ENCODE measurements around the gene NOX5. TPM values are rescaled to one million over a fixed set of nuclear protein-coding genes. Genes with fewer than 3 reads are reported as not detected.

NOX5 gene
- total RNA-seq, 1 donor from 2014 or later: 0.20 TPM

- H3K27ac Mint-ChIP-seq: no peak overlapping the region
- DNase-seq (ENCODE audit: low spot score in 2 of 2, unreplicated experiment in 2 of 2): no peak
- peaks cover 26% of the 10 kb centered on the region for H3K4me1 Mint-ChIP-seq
- TF ChIP-seq, protein P1, sequence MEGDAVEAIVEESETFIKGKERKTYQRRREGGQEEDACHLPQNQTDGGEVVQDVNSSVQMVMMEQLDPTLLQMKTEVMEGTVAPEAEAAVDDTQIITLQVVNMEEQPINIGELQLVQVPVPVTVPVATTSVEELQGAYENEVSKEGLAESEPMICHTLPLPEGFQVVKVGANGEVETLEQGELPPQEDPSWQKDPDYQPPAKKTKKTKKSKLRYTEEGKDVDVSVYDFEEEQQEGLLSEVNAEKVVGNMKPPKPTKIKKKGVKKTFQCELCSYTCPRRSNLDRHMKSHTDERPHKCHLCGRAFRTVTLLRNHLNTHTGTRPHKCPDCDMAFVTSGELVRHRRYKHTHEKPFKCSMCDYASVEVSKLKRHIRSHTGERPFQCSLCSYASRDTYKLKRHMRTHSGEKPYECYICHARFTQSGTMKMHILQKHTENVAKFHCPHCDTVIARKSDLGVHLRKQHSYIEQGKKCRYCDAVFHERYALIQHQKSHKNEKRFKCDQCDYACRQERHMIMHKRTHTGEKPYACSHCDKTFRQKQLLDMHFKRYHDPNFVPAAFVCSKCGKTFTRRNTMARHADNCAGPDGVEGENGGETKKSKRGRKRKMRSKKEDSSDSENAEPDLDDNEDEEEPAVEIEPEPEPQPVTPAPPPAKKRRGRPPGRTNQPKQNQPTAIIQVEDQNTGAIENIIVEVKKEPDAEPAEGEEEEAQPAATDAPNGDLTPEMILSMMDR (IDR thresholded peaks at IDR 0.05; ENCODE audit: unreplicated experiment): no peak
- H3K4me3 Mint-ChIP-seq: no peak overlapping the region
- no peaks in the 10 kb centered on the region for H3K36me3 Mint-ChIP-seq
- no peaks in the 10 kb centered on the region for H3K9me3 Mint-ChIP-seq
- H3K27me3 Mint-ChIP-seq (ENCODE audit: low read depth): peaks cover 17% of the 10 kb centered on the region
Measured at GRCh38 chr15:68997930-68998777, 16.3 kb upstream of the NOX5 start.

DNA sequence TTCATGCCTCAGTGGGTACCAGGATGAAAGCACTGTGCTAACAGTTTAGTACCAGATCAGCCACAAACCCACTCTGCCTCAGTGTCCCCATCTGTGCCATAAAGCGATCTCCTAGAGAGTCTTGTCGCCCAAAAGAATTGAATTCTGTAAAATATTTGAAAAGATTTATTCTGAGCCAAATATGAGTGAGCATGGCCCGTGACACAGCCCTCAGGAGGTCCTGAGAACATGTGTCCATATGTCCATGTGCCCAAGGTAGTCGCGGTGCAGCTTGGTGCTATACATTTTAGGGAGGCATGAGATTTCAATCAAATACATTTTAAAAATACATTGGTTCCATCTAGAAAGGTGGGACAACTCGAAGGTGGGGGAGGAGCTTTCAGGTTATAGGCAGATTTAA is 15.4 kb upstream of the NOX5 start:
- H3K9me3 Mint-ChIP-seq: no peaks in the 10 kb centered on the region
- DNase-seq (ENCODE audit: low spot score in 2 of 2, unreplicated experiment in 2 of 2): no peak
- peaks cover 23% of the 10 kb centered on the region for H3K4me1 Mint-ChIP-seq
- no peak overlapping the region for H3K27ac Mint-ChIP-seq
- no peak overlapping the region for H3K4me3 Mint-ChIP-seq
- TF ChIP-seq, protein P1 (IDR thresholded peaks at IDR 0.05; ENCODE audit: unreplicated experiment): no peak
- peaks cover 14% of the 10 kb centered on the region for H3K27me3 Mint-ChIP-seq (ENCODE audit: low read depth)
- no peaks in the 10 kb centered on the region for H3K36me3 Mint-ChIP-seq

- no peak overlapping the region for H3K4me3 Mint-ChIP-seq
- DNase-seq (ENCODE audit: low spot score in 2 of 2, unreplicated experiment in 2 of 2): no peak
- H3K9me3 Mint-ChIP-seq: peaks cover 3% of the 10 kb centered on the region
- peaks cover 23% of the 10 kb centered on the region for H3K4me1 Mint-ChIP-seq
- no peaks in the 10 kb centered on the region for H3K36me3 Mint-ChIP-seq
- TF ChIP-seq, protein P1 (IDR thresholded peaks at IDR 0.05; ENCODE audit: unreplicated experiment): no peak
- no peak overlapping the region for H3K27ac Mint-ChIP-seq
- peaks cover 12% of the 10 kb centered on the region for H3K27me3 Mint-ChIP-seq (ENCODE audit: low read depth)
Measured at GRCh38 chr15:69000091-69000490, 14.4 kb upstream of the NOX5 start.

GRCh38 chr15:69000725-69001503 is 13.6 kb upstream of the NOX5 start:
- peaks cover 23% of the 10 kb centered on the region for H3K4me1 Mint-ChIP-seq
- H3K27me3 Mint-ChIP-seq (ENCODE audit: low read depth): peaks cover 8% of the 10 kb centered on the region
- no peak overlapping the region for H3K4me3 Mint-ChIP-seq
- H3K36me3 Mint-ChIP-seq: no peaks in the 10 kb centered on the region
- no peak for DNase-seq (ENCODE audit: low spot score in 2 of 2, unreplicated experiment in 2 of 2)
- no peak overlapping the region for H3K27ac Mint-ChIP-seq
- TF ChIP-seq, protein P1 (IDR thresholded peaks at IDR 0.05; ENCODE audit: unreplicated experiment): no peak
- peaks cover 11% of the 10 kb centered on the region for H3K9me3 Mint-ChIP-seq

DNA sequence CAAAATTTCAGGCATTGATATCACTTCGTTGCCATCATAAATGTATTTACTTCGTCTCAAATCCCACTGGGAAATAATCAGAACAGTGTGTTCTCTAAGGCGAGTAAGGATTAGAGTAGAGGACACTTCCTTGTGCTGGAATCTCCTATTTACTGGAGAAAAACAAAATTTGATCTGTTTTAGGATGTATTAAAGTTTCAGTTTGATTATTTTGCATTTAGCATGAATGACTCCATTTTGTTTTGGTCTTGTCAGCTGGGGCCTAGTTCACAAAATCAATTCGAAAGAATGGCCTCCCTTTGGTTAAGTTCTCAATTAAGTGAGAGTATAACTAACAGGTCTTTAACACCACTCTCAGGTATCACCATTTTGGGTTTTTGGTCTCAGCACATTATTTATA is 11.7 kb upstream of the NOX5 start:
- Mint-ChIP-seq H3K27ac (no peak overlapping the region), H3K27me3 (ENCODE audit: low read depth) (peaks cover 6% of the 10 kb centered on the region), H3K9me3 (peaks cover 15% of the 10 kb centered on the region), H3K36me3 (peaks cover 3% of the 10 kb centered on the region), H3K4me1 (peaks cover 20% of the 10 kb centered on the region), H3K4me3 (no peak overlapping the region)
- no peak for DNase-seq (ENCODE audit: low spot score in 2 of 2, unreplicated experiment in 2 of 2)
- TF ChIP-seq, protein P1 (IDR thresholded peaks at IDR 0.05; ENCODE audit: unreplicated experiment): no peak

Data from mesothelial cell of epicardium (in vitro differentiated cells).